Fibroblast of villous mesenchyme (primary cell): Measurements from ENCODE around the gene MMS22L. TPM values are rescaled to one million over a fixed set of nuclear protein-coding genes. Genes with fewer than 3 reads are reported as not detected.

ENCODE experiments used
- DNase-seq: peaks from one replicate; pipeline ENCODE4 v3.0.0-alpha.2; 2010; ENCODE audit warnings: low read depth
- H3K4me3 ChIP-seq: 2 replicates; pipeline ENCODE4 v1.5.1; 2011; ENCODE audit warnings: low read depth, mild to moderate bottlenecking, low read length
- total RNA-seq: library from RNA; depleted of rRNA; stranded (reverse); fragments of >200 nt; gene quantifications from 2 replicates; pipeline ENCODE4 v1.2.3, GENCODE V29; 2012
- TF ChIP-seq, protein P1 (sequence below): IDR thresholded peaks from 2 replicates; pipeline ENCODE4 v1.5.1; 2012; ENCODE audit warnings: low read depth, mild to moderate bottlenecking, low read length; ENCODE audit not compliant: insufficient read depth

The MMS22L gene
- total RNA-seq, 1 donor = 19.4 TPM

DNA sequence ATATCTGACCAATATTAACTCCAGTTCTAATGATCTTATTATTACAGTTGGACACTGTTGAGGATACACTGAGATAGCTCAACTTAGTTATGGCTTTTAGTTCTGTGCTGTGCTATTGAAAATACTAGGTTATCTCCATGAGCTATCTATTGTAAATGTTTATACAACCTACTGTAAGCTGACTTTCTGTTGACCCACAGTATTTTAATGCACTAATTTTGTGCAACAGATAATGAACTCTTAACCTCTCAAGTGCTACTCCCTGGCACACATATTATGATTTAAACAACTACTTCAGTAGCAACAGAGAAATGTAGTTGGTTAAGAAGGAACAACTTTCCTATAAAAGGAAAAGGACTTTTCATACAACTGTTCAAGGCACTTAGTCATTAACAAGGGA lies 5.2 kb upstream of the MMS22L start:
- peak; percentile 66 for DNase-seq
- TF ChIP-seq, protein P1, sequence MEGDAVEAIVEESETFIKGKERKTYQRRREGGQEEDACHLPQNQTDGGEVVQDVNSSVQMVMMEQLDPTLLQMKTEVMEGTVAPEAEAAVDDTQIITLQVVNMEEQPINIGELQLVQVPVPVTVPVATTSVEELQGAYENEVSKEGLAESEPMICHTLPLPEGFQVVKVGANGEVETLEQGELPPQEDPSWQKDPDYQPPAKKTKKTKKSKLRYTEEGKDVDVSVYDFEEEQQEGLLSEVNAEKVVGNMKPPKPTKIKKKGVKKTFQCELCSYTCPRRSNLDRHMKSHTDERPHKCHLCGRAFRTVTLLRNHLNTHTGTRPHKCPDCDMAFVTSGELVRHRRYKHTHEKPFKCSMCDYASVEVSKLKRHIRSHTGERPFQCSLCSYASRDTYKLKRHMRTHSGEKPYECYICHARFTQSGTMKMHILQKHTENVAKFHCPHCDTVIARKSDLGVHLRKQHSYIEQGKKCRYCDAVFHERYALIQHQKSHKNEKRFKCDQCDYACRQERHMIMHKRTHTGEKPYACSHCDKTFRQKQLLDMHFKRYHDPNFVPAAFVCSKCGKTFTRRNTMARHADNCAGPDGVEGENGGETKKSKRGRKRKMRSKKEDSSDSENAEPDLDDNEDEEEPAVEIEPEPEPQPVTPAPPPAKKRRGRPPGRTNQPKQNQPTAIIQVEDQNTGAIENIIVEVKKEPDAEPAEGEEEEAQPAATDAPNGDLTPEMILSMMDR = no peak
- no peak overlapping the region for H3K4me3 ChIP-seq

DNA sequence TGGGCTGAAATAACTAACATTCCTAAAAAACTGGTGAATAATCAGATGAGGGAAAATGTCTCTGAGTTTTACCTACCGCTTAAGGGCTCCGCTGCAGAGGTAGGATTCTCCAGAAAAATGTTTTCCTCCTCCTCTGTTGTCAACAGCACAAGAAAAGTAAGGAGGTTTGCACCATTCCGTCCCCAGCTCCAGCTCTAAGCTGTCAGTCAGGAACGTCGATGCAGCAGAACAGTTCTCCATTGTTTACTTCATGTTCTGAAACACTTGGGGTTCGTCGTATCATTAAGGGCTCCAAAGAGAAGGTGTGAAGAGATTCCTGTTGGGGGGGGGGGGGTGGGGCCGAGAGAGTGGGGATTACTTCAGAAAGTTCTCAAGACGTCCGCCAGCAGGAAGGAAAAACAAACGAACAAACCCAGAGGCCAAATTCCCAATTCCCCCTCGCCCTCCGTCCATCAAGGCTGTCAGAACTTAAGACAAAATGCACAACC lies 734 bp downstream of the MMS22L start:
- peak; percentile 6 for DNase-seq
- peak overlapping the region; percentile 98 for H3K4me3 ChIP-seq
- TF ChIP-seq, protein P1 = no peak

DNA sequence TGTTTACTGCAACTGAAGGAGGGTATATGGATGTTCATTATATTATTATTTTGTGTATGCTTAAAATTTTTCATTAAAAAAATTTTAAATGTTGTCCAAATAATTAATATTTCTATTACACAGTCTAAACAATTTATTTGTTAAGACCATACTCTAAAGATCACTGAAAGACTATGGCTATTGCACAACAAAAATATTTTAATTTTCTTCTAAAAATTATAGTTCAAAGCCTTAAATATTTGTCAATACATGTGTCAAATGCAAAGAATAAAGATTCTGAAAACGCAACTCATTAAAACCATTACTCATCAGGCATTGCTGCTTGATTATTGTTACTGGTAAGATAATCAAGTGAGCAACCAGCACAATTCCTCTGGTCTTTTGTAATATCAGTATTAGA lies 2.2 kb downstream of the MMS22L start:
- DNase-seq = no peak
- TF ChIP-seq, protein P1 = no peak
- no peak overlapping the region for H3K4me3 ChIP-seq

DNA sequence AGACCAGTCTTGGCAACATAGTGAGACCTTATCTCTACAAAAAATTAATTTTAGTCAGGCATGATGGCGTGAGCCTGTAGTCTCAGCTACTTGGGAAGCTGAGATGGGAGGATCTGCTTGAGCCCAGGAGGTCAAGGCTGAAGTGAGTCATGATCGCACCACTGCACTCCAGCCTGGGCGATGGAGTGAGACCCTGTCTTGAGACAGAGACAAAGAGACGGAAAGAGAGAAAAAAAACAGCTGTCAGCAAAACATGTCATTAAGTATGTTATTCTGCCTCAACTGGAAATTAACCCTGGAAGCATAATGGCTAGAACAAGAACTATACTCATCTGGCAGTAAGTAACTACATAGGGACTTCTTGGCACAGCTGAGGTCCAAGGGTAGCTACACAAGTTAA lies 7.2 kb downstream of the MMS22L start:
- no peak for DNase-seq
- TF ChIP-seq, protein P1 = no peak

DNA sequence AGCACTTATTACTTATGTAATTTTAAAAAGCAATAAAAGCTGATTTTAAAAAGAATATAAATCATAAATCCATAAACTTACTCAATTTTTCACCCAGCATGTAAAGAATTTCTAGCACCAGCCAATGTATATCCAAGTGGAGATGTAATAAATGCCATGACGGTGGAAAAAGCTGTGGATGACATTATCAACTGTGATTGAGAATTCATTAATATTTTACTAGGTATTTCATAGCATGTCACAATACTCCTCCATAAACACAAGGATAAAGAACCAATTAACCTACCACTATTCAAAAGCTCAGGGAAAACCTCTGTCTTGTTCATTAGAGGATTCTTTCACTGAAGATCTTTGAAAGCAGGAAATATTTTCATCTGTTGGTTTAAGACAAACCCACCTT lies 13.2 kb downstream of the MMS22L start:
- TF ChIP-seq, protein P1 = no peak

More for the DNA sequence above, 7.2 kb downstream of the MMS22L start:
- no peak overlapping the region for H3K4me3 ChIP-seq

DNA sequence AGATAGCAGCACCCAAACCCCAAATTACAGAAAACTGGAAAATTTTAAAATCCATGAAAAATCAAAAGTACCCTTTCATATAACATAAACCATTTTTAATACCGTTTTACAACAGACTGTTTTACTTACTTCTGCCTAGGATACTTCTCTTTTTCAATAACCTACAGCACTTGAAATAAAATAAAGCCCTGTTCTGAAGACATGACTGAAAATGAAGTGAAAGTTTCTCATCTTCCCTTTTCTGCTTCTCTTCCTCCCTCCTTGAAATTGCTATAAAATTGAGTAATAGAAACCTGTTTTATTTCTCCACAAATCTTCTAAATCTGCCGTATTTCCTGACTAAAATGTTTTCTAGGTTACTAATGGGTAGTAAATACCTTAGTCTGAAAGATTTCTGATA lies 20.3 kb downstream of the MMS22L start:
- no peak for DNase-seq
- TF ChIP-seq, protein P1 = no peak
- H3K4me3 ChIP-seq = no peak overlapping the region

More for the DNA sequence above, 13.2 kb downstream of the MMS22L start:
- H3K4me3 ChIP-seq = no peak overlapping the region
- DNase-seq = no peak

DNA sequence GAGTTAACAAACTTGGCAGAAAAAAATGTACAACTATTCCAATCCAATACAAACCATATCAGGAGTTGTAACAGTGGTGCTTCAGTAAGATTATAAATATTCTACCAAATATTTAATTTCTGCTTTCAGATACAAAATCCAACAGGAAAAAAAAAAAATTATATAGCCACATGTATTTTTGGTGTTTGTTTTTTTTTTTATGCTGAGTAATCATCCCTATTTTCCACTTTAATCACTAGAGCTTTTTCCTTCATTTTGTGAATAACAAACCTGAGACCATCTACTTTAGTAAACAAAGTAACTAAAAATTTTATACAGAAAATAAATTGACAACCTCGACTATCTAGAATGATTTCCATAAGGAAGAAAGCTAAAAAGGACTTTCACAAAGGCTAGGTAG lies 36.2 kb downstream of the MMS22L start:
- TF ChIP-seq, protein P1 = no peak
- no peak for DNase-seq
- H3K4me3 ChIP-seq = no peak overlapping the region
